Measurements from ENCODE around the gene RCBTB2. TPM values are rescaled to one million over a fixed set of nuclear protein-coding genes. Genes with fewer than 3 reads are reported as not detected.

The RCBTB2 gene
- total RNA-seq, 2 donors from 2014 or later, result 1.6 to 6.0 TPM

- Histone ChIP-seq H3K4me1 (peaks cover 4% of the 10 kb centered on the region), H3K27ac (peak overlapping the region in 3 of 4 donors; percentile 22 to 77 (median 46)), H3K4me3 (no peak overlapping the region), H3K27me3 (no peaks in the 10 kb centered on the region), H3K36me3 (replicated peaks in 1 of 2; ENCODE audit: insufficient read depth in 1 of 2, low read depth in 2 of 2) (no peaks in the 10 kb centered on the region), H3K9me3 (no peaks in the 10 kb centered on the region)
- ATAC-seq (peak; percentile 25), DNase-seq (no peak)
- TF ChIP-seq POLR2A (IDR thresholded peaks at IDR 0.05) (no peak), CTCF (IDR thresholded peaks at IDR 0.05) (no peak)
- intact Hi-C loops (cut with DNase I), result no loop called here
- 67 to 70% methylated on average over 4 of the region's 4 CpGs for WGBS, 2 donors
These were observed 39.7 kb downstream of the RCBTB2 start for GRCh38 chr13:48493066-48493765.

- TF ChIP-seq CTCF (IDR thresholded peaks at IDR 0.05) (no peak), POLR2A (IDR thresholded peaks at IDR 0.05) (peak in 2 of 3 donors; percentile 27 to 53)
- Histone ChIP-seq H3K27ac (peak overlapping the region in 2 of 4 donors; percentile 46 to 77), H3K9me3 (no peaks in the 10 kb centered on the region), H3K27me3 (no peaks in the 10 kb centered on the region), H3K4me3 (no peak overlapping the region), H3K36me3 (replicated peaks in 1 of 2; ENCODE audit: insufficient read depth in 1 of 2, low read depth in 2 of 2) (no peaks in the 10 kb centered on the region), H3K4me1 (peaks cover 4% of the 10 kb centered on the region)
- intact Hi-C loops (cut with DNase I), result no loop called here
- WGBS, 2 donors, result 58 to 75% methylated on average over 16 of the region's 16 CpGs
- DNase-seq, result peak; percentile 30 to 81 (median 46)
- ATAC-seq, result peak; percentile 52
These were observed 40.3 kb downstream of the RCBTB2 start for GRCh38 chr13:48492470-48493065.

DNA sequence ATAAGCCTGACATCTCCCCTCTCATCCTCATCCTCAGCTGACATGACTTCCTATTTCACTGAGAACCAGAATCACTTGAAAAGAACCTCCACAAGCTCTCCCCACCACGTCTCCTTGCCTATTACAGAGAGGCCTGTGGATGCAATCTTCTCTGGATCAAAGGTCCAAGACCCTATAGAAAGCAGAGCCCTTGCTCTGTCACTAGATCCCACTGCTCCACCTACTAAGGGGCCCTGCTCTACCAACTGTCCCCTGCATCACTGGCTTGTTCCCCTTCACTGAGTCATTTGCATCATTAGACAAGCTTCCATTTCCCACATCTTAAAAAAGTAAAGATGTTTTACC, 40.8 kb downstream of the RCBTB2 start:
- H3K4me3 ChIP-seq, result no peak overlapping the region
- WGBS, 2 donors, result 41 to 65% methylated on average over 1 of the region's 1 CpG
- ATAC-seq, result no peak

GRCh38 chr13:48491423-48492095, 41.3 kb downstream of the RCBTB2 start:
- no peak for DNase-seq

More for the DNA sequence above, 40.8 kb downstream of the RCBTB2 start:
- Histone ChIP-seq H3K9me3 (no peaks in the 10 kb centered on the region), H3K27ac (peak overlapping the region in 2 of 4 donors; percentile 46 to 77), H3K4me1 (peaks cover 4% of the 10 kb centered on the region), H3K27me3 (no peaks in the 10 kb centered on the region), H3K36me3 (replicated peaks in 1 of 2; ENCODE audit: insufficient read depth in 1 of 2, low read depth in 2 of 2) (no peaks in the 10 kb centered on the region)
- TF ChIP-seq POLR2A (IDR thresholded peaks at IDR 0.05) (no peak), CTCF (IDR thresholded peaks at IDR 0.05) (no peak)
- peak in 1 of 4 donors; percentile 22 for DNase-seq
- intact Hi-C loops (cut with DNase I), result no loop called here

More at GRCh38 chr13:48491423-48492095, 41.3 kb downstream of the RCBTB2 start:
- no peaks in the 10 kb centered on the region for H3K36me3 ChIP-seq (replicated peaks in 1 of 2; ENCODE audit: insufficient read depth in 1 of 2, low read depth in 2 of 2)
- no peaks in the 10 kb centered on the region for H3K27me3 ChIP-seq
- no peak overlapping the region for H3K4me3 ChIP-seq
- no peak for ATAC-seq
- intact Hi-C loops (cut with DNase I), result no loop called here
- no peaks in the 10 kb centered on the region for H3K9me3 ChIP-seq
- TF ChIP-seq POLR2A (IDR thresholded peaks at IDR 0.05) (no peak), CTCF (IDR thresholded peaks at IDR 0.05) (no peak)
- peak overlapping the region in 2 of 4 donors; percentile 46 to 77 for H3K27ac ChIP-seq
- peaks cover 4% of the 10 kb centered on the region for H3K4me1 ChIP-seq
